Anterior cingulate cortex (tissue), 58 donors: ENCODE data around the gene CAMTA1.

ENCODE experiments used
- DNase-seq, 58 donors: peaks; one replicate each; lab custom pipeline; 2025; lab: John Stamatoyannopoulos, UW

Gene CAMTA1

DNA sequence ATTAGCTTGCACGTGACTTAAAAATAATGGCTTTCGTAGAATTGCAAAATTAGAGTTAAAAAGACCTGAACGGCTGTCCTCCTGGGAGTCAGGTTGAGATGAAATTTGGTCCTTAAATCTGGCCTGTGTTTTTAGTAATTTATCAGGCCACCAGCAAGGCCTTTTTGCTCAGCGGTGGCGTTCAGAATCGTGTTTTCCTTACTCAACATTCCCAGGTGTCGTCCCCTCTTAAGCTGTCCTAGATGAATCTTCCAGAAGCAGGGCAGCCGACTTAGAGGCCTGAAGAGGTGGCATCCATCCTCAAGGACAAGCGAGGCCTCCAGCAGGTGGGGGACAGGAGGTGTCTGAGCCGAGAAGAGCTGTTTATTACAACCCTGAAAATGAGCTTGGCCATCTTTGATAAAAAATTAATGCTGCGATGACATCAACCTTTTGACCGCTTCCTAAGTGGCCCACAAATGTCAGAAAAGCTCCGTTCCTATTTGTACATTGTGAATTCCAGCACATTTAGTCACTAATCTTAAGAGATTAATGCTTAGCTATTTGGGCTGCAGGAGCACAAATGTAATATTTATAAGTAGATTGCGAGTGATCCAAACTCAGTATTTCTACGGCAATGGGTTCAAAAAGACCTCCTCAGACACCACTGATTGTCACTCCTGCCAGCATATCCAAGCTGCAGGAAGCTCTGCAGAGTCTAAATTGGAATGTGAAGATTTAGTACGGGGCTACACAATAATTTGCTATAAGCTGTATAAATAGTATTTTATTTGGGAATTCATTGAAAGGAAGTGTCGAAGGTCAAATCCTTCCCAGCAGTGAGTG is 641.7 kb downstream of the CAMTA1 start:
- DNase-seq: no peak

DNA sequence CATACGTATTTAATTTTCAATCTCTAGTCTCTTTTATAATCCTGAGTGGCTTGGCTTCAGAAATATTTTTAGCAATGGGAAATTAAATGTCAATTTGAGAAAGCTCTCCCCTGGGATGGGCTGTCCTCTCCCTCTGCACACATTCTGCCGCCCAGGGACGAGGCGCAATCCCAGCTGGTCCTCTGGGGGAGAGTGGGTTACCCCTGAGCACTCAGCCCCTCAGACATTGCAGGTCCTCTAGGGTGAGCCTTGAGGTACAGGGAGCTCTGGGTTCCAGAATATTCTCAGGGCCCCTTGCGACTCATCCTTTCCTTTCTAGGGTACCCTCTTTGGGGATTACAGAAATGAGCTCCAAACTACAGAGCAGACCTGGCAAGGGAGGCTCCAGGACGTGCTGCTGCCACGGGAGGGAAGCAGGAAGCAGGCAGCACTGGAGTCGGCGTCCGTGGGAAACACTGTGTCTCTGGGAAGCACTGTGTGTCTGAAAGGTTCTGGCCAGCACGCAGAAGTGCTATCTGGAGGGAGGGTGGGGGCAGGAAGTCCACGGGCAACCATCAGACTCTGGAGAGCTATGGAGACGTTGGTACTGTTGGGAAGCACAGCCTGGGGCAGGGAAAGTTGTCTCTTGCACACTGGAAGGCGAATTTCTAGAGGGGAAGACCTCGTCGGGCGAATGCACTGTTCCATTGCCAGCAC is 642.5 kb downstream of the CAMTA1 start:
- no peak for DNase-seq

DNA sequence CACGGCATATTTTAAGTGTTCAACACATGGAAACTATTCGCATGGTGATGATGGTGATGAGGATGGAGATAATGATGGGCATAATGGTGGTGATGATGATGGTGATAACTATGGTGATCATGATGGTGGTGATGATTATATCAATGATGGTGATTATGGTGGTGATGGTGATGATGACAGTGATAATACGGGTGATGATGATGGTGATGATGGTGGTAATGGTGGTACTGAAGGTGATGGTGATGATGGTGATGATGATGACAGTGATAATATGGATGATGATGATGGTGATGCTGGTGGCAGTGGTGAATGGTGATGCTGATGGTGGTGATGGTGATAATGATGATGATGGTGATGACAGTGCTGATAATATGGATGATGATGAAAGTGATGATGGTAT is 644.0 kb downstream of the CAMTA1 start:
- DNase-seq: no peak

DNA sequence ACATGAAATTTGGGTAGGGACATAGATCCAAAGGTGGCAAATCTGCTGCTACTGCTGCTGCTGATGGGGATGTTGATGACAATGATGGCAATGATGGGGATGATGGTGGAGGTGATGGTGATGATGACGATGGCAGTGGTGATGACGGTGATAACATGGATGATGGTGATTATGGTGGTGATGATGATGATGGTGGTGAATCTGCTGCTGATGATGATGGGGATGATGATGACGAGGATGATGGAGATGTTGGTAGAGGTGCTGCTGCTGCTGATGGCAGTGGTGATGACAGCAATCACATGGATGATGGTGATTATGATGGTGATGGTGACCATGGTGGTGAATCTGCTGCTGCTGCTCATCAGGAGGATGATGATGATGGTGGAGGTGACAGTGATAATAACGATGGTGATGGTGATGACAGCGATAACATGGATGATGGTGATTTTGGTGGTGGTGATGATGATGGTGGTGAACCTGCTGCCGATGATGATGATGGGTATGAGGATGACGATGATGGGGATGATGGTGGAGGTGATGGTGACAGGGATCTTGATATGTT is 644.9 kb downstream of the CAMTA1 start:
- DNase-seq: no peak

DNA sequence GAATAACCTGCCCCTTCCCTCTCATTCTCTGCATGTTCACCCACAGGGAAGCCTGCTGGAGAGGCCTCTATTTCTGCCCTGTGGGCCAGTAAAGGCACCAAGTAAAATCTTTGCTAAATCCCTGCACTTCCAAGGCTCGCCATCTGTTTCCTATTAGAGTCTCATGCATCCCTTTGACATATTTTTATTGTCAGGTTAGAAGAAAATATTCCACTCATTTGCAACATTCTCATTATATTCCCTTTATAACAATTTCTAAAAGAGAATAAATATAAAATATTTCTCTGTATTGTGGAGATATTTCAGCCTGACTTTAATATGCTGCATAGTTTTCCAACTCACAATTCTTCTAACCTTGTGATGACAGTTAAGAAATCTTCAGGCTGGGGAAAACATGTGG is 645.4 kb downstream of the CAMTA1 start:
- DNase-seq: no peak

DNA sequence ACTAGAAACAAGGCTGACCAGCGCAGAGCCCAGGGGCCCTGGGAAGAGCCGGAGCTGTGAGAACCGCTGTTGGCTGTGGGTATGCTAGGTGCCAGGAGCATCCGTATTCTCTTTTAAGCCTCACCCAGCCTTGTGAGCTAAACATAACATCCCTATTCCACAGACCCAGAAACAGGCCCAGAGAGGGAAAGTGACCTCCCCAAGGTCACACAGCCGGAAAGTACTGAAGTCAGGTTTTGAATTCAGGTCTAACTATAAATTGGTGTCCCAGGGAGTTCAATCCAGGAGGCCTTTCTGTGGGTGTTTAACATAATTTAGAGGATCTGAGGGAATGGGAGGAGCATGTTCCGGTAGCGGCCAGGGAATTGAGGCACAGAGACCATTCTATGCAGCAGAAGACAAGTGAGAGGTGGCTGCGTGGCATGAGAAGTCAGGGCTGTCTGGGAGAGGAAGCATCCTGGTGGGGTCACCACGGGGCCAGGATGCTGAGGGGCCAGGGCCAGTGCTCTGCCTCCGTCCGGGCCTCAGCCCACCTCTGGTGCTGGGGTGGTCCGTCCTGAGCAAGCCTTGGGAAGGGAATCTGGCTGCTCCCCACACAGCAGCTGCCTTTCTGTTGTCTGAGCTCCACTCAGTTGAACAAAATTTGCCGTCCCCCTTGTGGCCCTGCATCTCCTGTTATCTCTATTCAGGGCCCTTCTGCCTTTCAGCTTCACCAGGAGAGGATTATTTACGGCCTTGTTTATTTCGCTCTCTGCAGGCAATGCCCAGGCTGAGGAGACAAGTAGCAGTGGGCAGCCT is 647.0 kb downstream of the CAMTA1 start:
- DNase-seq: no peak

DNA sequence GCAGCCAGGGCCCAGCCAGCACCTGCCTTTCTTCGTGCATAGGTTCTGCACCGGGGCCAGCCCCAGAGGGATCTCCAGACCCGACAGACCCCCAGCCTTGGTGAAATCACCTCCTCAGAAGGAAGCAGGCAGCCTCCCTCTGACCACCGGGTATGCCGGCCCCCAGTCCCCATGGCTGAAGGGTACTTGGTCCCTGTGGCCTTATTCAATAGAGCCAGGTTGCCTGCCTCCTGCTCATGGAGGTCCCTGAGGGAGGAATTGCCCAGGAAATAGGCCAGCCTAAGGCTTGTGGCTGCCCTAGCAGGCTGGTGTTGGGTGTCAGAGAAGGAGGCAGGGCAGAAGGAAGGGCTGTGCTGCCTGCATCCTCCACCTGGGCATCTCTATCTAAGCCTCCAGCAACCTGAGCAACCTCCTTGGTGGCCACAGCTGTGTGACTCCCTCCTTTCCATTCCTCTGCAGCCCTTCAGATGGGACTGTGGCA is 647.7 kb downstream of the CAMTA1 start:
- no peak for DNase-seq

DNA sequence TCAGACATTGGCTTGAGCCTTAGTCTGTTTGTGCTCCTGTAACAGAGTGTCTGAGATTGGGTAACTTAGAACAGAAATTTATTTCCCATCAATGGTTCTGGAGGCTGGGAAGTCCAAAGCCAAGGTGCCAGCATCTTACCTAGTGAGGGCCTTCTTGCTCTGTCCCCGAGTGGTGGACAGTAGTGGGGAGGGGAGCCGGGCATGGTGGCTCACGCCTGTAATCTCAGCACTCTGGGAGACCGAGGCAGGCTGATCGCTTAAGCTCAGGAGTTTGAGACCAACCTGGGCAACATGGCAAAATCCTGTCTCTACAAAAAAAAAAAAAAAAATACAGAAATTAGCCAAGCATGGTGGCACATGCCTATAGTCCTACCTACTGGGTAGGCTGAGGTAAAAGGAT is 649.3 kb downstream of the CAMTA1 start:
- no peak for DNase-seq

DNA sequence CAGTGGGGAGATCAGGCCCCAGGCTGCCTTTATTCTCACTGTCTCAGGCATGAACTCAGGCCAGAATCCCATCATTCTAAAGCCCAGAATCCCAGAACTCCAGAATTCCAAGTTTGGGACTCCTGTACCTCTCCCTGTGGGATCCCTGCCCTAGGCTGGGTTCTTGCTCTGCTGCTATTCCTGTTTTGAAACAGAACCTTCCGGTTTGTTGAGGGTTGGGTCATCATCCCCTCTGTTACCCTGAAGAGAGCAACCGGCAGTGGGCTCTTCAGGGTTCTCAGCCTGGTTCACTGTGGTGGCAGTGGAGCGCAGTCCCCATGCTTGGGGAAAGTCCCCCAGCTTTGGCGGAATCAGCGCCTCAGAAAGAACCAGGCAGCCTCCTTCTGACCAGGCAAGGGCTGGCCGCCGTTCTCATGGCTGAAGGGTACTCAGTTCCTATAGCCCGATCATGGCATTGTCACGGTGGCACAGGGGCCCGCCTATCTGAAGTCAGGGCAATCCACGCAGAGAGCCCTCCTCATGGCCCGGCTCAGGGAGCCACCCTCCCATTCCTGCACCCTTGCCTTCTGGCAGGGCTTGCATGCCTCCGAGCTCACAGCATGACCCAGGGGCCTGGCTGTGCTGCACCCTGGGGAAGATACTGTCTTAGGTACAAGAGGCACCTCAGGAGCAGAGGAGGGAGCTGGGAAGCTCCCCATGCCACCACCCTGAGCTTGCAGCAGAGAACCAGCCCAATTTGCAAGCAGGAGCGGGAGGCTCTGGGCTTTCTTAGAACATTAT is 650.2 kb downstream of the CAMTA1 start:
- DNase-seq: no peak

DNA sequence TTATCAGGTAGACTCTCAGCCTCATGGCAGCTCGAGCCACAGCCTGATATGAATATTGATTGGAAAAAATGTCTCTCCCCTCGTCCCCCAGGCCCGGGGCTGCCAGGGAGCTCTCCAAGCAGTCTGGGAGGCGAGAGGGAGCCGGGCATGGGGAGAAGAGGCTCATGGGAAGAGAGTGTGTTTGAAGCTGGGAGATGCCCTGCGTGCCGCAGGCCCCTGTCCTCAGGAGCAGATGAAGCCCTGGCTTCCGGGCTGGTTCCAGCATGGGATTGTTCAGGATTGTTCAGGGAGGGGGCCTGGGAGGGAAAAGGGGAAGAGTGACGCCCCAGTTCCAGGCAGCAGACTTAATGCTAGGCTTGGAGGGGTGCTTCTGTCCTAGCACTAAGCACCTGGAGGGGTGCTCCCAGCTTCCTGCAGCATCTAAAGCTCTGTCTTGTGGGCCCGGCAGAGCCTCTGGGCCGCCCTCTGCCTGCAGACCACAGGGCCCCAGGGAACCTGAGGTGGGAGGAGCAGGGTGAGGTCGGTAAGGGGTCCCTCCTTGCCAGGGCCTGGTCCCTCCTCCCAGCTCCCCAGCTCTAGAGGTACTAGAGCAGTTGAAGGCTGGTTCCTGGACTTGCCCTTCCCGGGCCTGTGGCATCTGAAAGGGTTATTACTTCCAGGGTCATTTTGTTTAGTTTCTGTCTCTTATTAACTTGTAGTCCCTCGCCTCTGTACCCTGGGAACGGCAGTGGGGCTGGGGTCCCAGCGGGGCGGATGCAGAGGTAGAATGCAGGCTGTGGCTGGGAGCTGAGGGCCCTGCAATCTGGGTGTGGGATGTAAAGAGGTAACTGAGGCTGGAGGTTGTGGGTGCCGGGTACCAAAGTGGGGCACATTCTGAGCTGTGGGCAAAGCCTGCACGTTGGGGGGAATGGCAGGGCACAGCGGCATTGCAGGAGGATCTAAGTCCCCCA is 651.1 kb downstream of the CAMTA1 start:
- no peak for DNase-seq

DNA sequence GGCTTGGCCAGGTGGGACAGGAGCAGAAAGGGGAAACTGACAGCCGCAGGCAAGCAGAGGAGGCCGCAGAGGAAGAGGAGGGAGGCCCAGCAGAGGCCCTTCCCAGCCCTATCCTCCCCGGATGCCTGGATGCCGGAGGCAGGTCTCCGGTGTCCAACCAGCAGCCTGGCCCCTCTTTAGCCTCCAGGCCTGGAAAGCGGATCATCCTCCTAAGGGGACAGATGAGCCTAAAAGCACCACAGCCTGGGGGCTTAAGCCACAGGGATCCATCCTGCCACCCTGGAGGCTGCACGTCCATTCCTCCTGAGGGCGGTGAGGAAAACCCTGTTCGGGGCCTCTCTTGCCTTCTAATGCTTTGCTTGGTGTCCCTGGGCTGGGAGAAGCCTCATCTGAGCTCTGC is 651.8 kb downstream of the CAMTA1 start:
- DNase-seq: no peak

DNA sequence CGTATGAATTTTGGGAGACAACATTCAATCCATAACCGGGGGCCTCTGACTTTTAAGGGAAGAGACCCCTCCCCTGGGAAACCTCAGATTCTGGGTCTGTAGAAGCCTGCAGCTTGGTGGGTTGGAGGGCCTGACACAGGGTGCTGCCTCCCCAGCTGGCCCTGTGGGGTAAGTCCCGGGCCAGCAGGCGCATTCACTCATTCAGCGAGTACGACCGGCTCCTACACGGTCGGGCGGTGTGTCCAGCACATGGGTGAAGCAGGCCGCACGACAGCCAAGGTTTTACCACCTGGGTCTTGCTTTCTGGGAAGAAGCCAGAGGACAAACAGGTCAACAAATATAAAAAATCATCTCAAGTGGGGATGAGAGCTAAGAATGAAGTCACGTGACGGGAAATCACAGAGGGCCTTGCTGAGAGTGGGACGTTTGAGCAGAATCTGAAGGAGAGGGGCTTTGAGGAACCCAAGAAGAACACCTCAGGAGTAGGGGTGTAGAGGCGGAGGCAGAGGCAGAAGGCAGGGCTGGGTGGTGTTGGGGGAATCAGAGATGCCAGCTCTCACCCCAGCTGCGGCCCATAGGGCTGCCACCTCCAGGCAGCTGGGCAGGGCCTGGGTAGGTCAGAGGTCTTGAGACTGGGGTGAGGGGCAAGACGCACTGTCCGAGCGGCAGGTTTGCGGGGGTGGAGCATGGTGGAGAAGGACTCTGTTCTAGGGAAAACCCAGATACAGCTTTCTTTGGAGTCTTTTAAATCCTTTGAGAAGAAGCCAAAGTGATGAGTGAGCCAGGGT is 652.5 kb downstream of the CAMTA1 start:
- no peak for DNase-seq

DNA sequence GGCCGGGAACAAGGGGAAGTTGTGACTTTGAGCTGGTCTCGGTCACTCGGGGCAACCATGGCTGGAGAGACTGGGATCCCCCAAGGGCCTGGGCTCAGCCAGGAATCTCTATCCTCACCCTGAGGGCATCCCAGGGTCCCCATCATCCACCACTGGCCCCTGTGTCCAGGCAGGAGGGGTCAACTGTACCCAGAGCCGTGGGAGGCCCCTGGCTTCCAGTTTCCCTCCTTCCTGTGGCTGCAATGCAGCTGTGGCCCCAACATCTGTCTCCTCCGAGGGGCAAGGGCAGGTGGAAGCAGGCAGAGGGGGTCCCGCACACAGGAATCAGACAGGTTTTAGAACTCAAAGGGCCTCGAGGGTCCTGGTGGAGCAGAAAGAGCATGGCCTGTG is 653.1 kb downstream of the CAMTA1 start:
- no peak for DNase-seq

DNA sequence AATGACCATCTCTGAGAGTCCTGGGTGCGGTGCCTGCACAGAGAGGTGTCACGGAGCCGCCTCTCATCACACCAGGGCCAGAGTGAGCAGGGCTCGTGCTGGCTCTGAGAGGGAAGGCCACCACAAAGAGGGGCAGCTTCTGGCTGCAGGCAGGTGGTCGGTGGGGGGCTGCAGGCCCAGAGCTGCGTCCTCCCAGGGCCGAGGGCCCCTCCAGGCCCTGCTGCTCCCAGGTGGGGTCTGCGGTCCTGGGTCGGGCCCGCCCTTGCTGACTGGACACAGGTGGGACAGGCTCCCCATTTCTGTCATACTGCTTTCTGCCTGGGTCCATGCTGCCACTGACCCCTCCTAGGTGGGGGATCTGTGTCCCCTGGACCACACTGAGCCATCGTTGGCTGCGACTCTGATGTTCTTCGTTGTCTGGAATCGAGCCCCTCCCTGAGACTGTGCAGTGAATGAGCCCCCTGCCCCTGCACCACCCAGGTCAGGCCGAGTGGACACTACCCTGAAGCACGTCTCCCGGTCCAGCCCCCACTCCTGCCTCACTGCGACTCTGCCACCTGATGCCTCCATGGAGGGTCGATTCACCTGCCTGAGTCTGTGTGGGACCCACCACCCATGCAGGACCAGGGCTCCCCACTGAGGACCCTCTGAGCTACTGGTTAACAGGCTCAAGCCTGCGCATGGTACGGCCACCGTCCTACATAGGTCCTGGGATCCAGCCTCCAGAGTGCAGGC is 653.8 kb downstream of the CAMTA1 start:
- DNase-seq: no peak

DNA sequence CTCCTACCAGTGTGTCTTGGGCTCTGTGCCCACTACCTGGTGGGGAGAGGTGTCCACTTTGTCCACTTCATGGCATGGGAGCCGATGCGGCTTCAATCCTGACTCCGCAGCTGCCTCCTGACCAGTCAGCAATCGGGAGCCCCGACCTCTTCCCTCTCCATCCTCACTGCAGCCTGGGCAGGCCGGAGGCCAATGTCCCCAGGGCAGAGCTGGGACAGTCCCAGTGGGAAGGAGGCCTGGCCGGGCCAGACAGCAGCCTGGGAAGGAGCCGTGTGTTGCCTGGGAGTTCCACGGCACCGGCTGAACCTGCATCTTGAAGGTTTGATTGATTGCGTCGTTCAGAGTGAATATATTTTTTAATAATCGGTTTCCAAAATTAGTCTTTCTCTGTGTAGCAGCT is 654.9 kb downstream of the CAMTA1 start:
- no peak for DNase-seq

DNA sequence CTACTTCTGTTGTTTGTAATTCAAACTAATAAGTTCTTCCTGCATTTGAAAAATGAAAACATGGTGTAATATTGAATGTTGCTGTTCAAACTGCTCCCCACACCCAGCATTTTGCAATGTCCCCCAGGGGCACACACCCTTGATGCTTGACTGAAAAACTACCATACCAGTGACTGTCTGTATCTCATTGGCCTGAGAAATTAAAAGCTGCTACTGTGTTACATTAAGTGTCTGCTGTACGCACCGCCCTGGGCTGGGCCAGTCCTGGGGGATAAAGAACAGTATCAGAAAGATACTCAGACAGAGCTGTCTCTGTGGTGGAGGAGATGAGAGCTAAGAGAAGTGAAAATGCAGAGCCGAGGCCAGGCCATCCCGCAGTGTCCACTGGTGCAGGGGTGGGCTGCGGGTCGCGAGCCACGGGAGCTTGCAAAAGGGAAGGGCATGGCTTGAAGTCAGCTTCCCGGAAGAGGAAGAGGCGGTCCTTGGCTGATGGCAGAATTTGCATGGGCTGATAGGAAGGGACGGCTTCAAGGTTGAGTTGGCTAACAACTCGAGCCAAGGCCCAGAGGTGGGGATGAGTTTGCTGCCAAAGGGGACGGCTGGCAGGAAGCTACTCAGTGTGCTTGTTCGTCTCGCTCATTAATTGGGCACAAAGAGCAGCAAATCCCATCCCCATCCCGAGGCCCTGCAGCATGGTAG is 656.0 kb downstream of the CAMTA1 start:
- DNase-seq: no peak

DNA sequence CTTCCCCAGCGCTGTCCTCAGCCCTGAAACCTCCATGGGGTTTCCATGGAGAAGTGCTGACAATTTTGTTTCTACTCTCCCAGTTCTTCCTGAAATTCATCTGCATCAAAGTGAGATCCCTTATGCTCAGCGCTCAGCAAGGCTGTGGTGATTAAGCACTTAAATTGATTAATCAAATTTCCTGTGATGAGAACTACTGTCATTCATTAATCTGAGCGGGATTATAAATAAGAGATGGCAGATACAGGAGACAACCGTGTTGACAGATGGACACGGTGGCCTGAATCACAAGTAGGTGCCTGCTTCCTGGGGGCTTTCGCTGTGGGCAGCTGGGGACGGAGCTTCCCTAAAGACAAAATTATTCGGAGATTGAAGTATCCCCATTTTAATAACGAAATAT is 656.8 kb downstream of the CAMTA1 start:
- no peak for DNase-seq
